Ecto neural progenitor cell (in vitro differentiated cells): ENCODE data around the gene FAM200C.
A peak's percentile ranks its signal among the peaks of the same experiment; 100 is the strongest.

Experiments used
- DNase-seq: peaks from one replicate; pipeline ENCODE4 v3.0.0-alpha.2; 2018; ENCODE audit warnings: low spot score

The FAM200C gene

GRCh38 chr5:160419458-160420330, 19.8 kb upstream of the FAM200C start:
- no peak for DNase-seq

GRCh38 chr5:160418561-160419457, 19.0 kb upstream of the FAM200C start, which contains the start of gene SLU7:
Gene SLU7, minus strand, starts transcription at chr5:160419081. Its CDS starts 3,787 bp downstream, at chr5:160415294.
- peak; percentile 94 for DNase-seq

- no peak for DNase-seq
These were observed 1.0 kb downstream of the FAM200C start for GRCh38 chr5:160398806-160399205.

- DNase-seq = no peak
These were observed 2.4 kb downstream of the FAM200C start for GRCh38 chr5:160397492-160397891.

- DNase-seq = no peak
These were observed 4.7 kb downstream of the FAM200C start for GRCh38 chr5:160395111-160395510.

- DNase-seq = no peak
These were observed 8.8 kb downstream of the FAM200C start for GRCh38 chr5:160390787-160391696.

- DNase-seq = no peak
These were observed 12.4 kb downstream of the FAM200C start for GRCh38 chr5:160387445-160387844.

GRCh38 chr5:160385496-160385895, 14.4 kb downstream of the FAM200C start:
- DNase-seq = no peak

GRCh38 chr5:160384681-160385080, 15.2 kb downstream of the FAM200C start:
- DNase-seq = no peak

- no peak for DNase-seq
These were observed 17.5 kb downstream of the FAM200C start for GRCh38 chr5:160382346-160382745.

GRCh38 chr5:160380041-160380440, 19.8 kb downstream of the FAM200C start:
- DNase-seq = no peak

- no peak for DNase-seq
These were observed 20.3 kb downstream of the FAM200C start for GRCh38 chr5:160379511-160379910.

- DNase-seq = no peak
These were observed 21.5 kb downstream of the FAM200C start for GRCh38 chr5:160378330-160378729.

GRCh38 chr5:160377651-160378050, 22.2 kb downstream of the FAM200C start:
- no peak for DNase-seq

GRCh38 chr5:160376416-160376815, 23.4 kb downstream of the FAM200C start:
- no peak for DNase-seq

- no peak for DNase-seq
These were observed 24.2 kb downstream of the FAM200C start for GRCh38 chr5:160375701-160376100.

GRCh38 chr5:160375166-160375565, 24.7 kb downstream of the FAM200C start:
- no peak for DNase-seq

GRCh38 chr5:160371294-160371693, 28.6 kb downstream of the FAM200C start:
- no peak for DNase-seq

GRCh38 chr5:160370713-160371034, 29.2 kb downstream of the FAM200C start:
- DNase-seq = no peak

GRCh38 chr5:160369990-160370712, 29.7 kb downstream of the FAM200C start, which contains the start of gene C1QTNF2:
Gene C1QTNF2, minus strand, starts transcription at chr5:160370626. Its CDS starts 15,615 bp downstream, at chr5:160355011.
- peak; percentile 75 for DNase-seq

- no peak for DNase-seq
These were observed 32.0 kb downstream of the FAM200C start for GRCh38 chr5:160367885-160368284.
